Immature natural killer cell (primary cell): ENCODE data around the gene CYREN. TPM values are rescaled to one million over a fixed set of nuclear protein-coding genes. Genes with fewer than 3 reads are reported as not detected.
"Not testable (repeated sequence)": the region's sequence is repeated elsewhere in the genome, so short reads cannot be mapped to it uniquely, and the experiment has no call there.

Source experiments
- DNase-seq, 3 donors: peaks; one replicate each; pipeline ENCODE4 v3.0.0; 2022; ENCODE audit warnings: mixed read lengths in 1 of 3
- H3K27ac Mint-ChIP-seq, 6 donors: one replicate each; pipeline ENCODE4 v1.8.0; 2020; ENCODE audit warnings: mixed read lengths in 6 of 6, mild to moderate bottlenecking in 5 of 6, inconsistent platforms in 4 of 6, moderate library complexity in 3 of 6
- H3K27me3 Mint-ChIP-seq, 3 donors: one replicate each; pipeline ENCODE4 v1.8.0; 2020 to 2021; ENCODE audit warnings: low read depth in 3 of 3, mild to moderate bottlenecking in 3 of 3, mixed read lengths in 3 of 3, moderate library complexity in 3 of 3, inconsistent platforms in 1 of 3
- H3K36me3 Mint-ChIP-seq, 3 donors: one replicate each; pipeline ENCODE4 v1.8.0; 2020; ENCODE audit warnings: mixed read lengths in 3 of 3, inconsistent platforms in 2 of 3, mild to moderate bottlenecking in 2 of 3
- H3K4me1 Mint-ChIP-seq, 2 donors: one replicate each; pipeline ENCODE4 v1.8.0; 2020; ENCODE audit warnings: inconsistent platforms in 2 of 2, mild to moderate bottlenecking in 2 of 2, mixed read lengths in 2 of 2, moderate library complexity in 1 of 2
- H3K4me3 Mint-ChIP-seq, 5 donors: one replicate each; pipeline ENCODE4 v1.8.0; 2020; ENCODE audit warnings: mild to moderate bottlenecking in 5 of 5, mixed read lengths in 5 of 5, inconsistent platforms in 3 of 5, moderate library complexity in 3 of 5
- H3K9me3 Mint-ChIP-seq, 6 donors: one replicate each; pipeline ENCODE4 v1.8.0; 2020; ENCODE audit warnings: mild to moderate bottlenecking in 6 of 6, mixed read lengths in 6 of 6, inconsistent platforms in 4 of 6, moderate library complexity in 3 of 6
- polyA plus RNA-seq, 3 donors: library from polyadenylated mRNA; unstranded; fragments of 300-500 nt; fragmentation: Illumina TruSeq; gene quantifications; one replicate each; pipeline ENCODE4 v1.2.3, GENCODE V29; 2021

Gene CYREN
- polyA plus RNA-seq, 3 donors from 2014 or later = 34.8 to 54.7 (median 53.1) TPM

DNA sequence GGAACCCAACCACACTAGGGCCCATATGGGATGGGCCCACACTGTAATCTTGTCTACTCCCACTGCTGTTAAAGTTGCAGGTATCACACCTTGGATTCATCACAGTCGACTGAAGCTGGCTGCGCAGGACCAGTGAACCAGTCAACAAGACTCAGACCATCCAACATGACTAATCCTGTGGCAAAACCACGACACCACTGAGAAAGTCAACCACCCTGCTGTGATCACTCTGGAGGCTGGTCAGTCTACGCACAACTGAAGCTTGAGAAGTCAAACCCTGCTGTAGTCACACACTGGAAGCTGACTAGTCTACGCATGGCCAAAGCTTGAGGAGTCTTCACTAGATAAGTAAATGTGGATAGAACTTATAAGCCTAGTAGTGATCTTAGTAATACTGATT, 9.6 kb upstream of the CYREN start:
- no peak for DNase-seq
- H3K4me1 Mint-ChIP-seq = no peaks in the 10 kb centered on the region
- H3K4me3 Mint-ChIP-seq = no peak overlapping the region
- peaks cover 0 to 7% (median 3%) of the 10 kb centered on the region in 3 donors for H3K27me3 Mint-ChIP-seq
- peaks cover 10 to 45% (median 37%) of the 10 kb centered on the region in 6 donors for H3K9me3 Mint-ChIP-seq
- H3K27ac Mint-ChIP-seq = no peak overlapping the region
- peaks cover 31 to 50% (median 46%) of the 10 kb centered on the region in 3 donors for H3K36me3 Mint-ChIP-seq

DNA sequence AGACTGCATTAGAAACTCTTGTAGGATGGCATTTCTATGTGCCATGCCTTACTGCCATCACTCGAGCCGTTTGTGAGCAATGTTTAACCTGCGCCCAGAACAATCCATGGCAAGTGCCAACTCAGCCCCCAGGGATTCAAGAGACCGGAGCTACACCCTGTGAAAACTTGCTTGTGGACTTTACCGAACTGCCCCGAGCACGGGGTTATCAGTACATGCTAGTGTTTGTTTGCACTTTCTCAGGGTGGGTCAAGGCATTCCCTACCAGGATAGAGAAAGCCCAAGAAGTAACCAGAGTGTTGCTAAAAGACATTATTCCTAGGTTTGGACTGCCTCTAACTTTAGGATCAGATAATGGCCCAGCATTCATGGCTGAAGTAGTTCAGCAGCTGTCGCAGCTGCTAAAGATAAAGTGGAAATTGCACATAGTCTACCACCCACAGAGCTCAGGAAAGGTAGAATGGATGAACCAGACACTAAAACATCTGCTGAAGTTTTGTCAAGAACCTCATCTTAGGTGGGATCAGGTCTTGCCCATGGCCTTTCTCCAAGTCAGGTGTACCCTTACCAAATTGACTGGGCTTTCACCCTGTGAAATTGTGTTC, 8.9 kb upstream of the CYREN start:
- H3K27ac Mint-ChIP-seq = no peak overlapping the region
- H3K27me3 Mint-ChIP-seq = peaks cover 0 to 7% (median 3%) of the 10 kb centered on the region in 3 donors
- H3K4me3 Mint-ChIP-seq = no peak overlapping the region
- H3K9me3 Mint-ChIP-seq = peaks cover 10 to 45% (median 37%) of the 10 kb centered on the region in 6 donors
- no peak for DNase-seq
- no peaks in the 10 kb centered on the region for H3K4me1 Mint-ChIP-seq
- peaks cover 31 to 47% (median 44%) of the 10 kb centered on the region in 3 donors for H3K36me3 Mint-ChIP-seq

DNA sequence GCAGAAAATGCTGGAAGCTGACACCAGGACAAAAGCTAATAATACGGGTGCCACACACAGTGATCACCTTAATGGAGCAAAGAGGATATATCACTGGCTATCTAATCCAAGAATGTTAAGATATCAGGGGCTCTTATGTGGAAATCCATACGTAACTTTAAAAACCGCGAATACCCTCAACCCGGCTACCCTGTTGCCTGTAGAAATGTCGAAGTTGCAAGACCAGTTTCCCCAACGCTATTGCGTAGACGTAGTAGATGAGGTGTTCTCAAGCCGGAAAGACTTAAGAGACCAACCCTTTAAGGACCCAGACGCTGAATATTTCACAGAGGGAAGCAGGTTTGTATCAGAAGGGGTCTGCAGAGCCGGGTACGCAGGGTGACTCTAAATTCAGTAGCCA, 7.9 kb upstream of the CYREN start:
- Mint-ChIP-seq H3K4me1 (no peaks in the 10 kb centered on the region), H3K27me3 (peaks cover under 1 to 6% (median 1%) of the 10 kb centered on the region in 3 donors), H3K4me3 (no peak overlapping the region), H3K9me3 (peaks cover 10 to 43% (median 37%) of the 10 kb centered on the region in 6 donors), H3K36me3 (peaks cover 22 to 37% (median 34%) of the 10 kb centered on the region in 3 donors), H3K27ac (no peak overlapping the region)
- DNase-seq = no peak

DNA sequence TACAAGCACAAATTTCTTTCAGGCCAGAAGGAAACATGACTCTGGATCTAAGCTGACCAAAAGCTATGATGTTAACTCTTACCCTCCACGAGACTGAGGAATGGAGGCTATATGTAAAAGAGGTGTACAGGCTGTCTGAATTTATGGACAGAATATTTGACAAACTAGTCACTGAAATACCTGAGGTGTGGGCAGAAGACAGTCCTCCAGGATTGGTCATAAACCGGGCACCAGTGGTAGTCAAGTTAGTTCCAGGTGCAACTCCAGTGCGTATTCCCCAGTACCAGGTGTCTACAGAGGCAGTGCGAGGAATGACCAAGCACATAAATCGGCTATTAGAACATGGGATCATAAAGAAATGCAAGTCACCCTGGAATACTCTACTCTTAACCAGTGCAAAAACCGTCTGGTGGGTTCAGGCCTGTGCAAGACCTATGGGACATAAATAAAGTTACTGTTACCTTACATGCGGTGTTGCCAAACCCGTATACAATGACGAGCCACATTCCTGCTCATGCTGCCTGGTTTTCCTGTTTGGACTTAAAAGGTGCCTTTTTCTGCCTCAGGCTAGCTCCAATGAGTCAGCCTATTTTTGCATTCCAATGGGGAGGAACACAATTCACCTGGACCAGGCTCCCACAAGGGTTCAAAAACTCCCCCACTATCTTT, 6.7 kb upstream of the CYREN start:
- peaks cover 0 to 2% (median 2%) of the 10 kb centered on the region in 3 donors for H3K27me3 Mint-ChIP-seq
- no peak overlapping the region for H3K4me3 Mint-ChIP-seq
- no peak overlapping the region for H3K27ac Mint-ChIP-seq
- peaks cover 14 to 27% (median 25%) of the 10 kb centered on the region in 3 donors for H3K36me3 Mint-ChIP-seq
- H3K4me1 Mint-ChIP-seq = no peaks in the 10 kb centered on the region
- peaks cover 10 to 31% (median 28%) of the 10 kb centered on the region in 6 donors for H3K9me3 Mint-ChIP-seq
- no peak for DNase-seq

DNA sequence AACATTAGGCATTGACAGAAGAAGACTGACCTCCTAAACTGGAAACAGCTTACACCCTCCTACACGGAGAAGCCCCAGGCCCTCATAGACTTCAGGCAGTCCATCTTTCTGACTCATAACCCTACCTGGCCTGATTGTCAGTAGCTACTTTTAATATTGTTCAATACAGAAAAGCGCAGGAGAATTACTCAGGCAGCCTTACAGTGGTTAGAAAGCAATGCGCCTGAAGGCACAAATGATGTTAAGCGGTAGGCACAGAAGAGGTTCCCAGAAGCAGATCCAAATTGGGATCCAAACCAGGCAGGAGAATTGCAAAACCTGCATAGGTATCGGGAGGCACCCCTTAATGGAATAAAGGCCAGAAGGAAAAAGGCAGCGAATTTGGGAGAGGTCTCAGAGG, 5.4 kb upstream of the CYREN start:
- no peak for DNase-seq
- H3K27ac Mint-ChIP-seq = no peak overlapping the region
- peaks cover 3 to 20% (median 16%) of the 10 kb centered on the region in 6 donors for H3K9me3 Mint-ChIP-seq
- peaks cover 5 to 8% of the 10 kb centered on the region in 2 donors for H3K4me1 Mint-ChIP-seq
- peaks cover 2 to 5% (median 4%) of the 10 kb centered on the region in 3 donors for H3K27me3 Mint-ChIP-seq
- peaks cover 5 to 17% (median 16%) of the 10 kb centered on the region in 3 donors for H3K36me3 Mint-ChIP-seq
- no peak overlapping the region for H3K4me3 Mint-ChIP-seq

GRCh38 chr7:135174941-135175340, 4.4 kb upstream of the CYREN start:
- DNase-seq = no peak
- peaks cover 0 to 12% (median 7%) of the 10 kb centered on the region in 6 donors for H3K9me3 Mint-ChIP-seq
- peaks cover 4 to 12% (median 6%) of the 10 kb centered on the region in 3 donors for H3K27me3 Mint-ChIP-seq
- peaks cover 0 to 11% (median 10%) of the 10 kb centered on the region in 3 donors for H3K36me3 Mint-ChIP-seq
- no peak overlapping the region for H3K4me3 Mint-ChIP-seq
- no peak overlapping the region for H3K27ac Mint-ChIP-seq
- H3K4me1 Mint-ChIP-seq = peaks cover 8 to 12% of the 10 kb centered on the region in 2 donors

- Mint-ChIP-seq H3K27me3 (peaks cover 4 to 20% (median 13%) of the 10 kb centered on the region in 3 donors), H3K4me1 (peaks cover 18 to 23% of the 10 kb centered on the region in 2 donors)
- not testable (repeated sequence) for H3K27ac Mint-ChIP-seq, H3K9me3 Mint-ChIP-seq, H3K4me3 Mint-ChIP-seq, H3K36me3 Mint-ChIP-seq, DNase-seq
These were observed 3.4 kb upstream of the CYREN start for GRCh38 chr7:135173916-135174315.

GRCh38 chr7:135171581-135172291, 1.2 kb upstream of the CYREN start:
- H3K36me3 Mint-ChIP-seq, H3K9me3 Mint-ChIP-seq, DNase-seq: not testable (repeated sequence)
- peaks cover 4 to 23% (median 13%) of the 10 kb centered on the region in 3 donors for H3K27me3 Mint-ChIP-seq
- peaks cover 40 to 44% of the 10 kb centered on the region in 2 donors for H3K4me1 Mint-ChIP-seq
- peak overlapping the region; percentile 77 to 95 (median 90) for H3K27ac Mint-ChIP-seq
- H3K4me3 Mint-ChIP-seq = peak overlapping the region; percentile 86 to 92 (median 90)

DNA sequence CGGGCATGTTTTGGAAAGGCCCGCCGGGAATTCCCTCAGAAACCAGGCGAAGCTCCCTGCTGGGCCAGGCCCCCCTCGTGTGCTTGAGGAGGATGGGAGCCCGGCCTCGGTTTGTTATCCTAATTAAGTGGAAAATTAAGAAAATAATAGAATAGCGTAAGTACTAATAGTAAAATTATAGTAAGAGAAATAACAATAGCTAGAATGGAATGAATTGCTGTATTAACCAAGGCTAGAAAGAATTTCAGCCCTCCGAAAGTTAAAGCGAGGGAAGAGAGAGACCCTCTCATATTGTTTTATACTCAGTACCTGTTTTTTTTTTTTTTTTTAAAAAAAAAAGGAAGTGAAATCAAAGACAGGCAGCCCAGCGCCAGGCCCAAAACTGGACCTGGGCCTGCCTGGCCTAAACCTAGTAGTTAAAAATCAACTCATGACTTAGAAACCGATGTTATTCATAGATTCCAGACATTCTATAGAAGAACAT, 533 bp upstream of the CYREN start:
- Mint-ChIP-seq H3K4me3 (peak overlapping the region; percentile 86 to 92 (median 90)), H3K27me3 (peaks cover 5 to 23% (median 13%) of the 10 kb centered on the region in 3 donors), H3K27ac (peak overlapping the region; percentile 90 to 96 (median 94)), H3K4me1 (peaks cover 47 to 51% of the 10 kb centered on the region in 2 donors)
- not testable (repeated sequence) for H3K9me3 Mint-ChIP-seq, H3K36me3 Mint-ChIP-seq, DNase-seq

- Mint-ChIP-seq H3K4me1 (peaks cover 47 to 60% of the 10 kb centered on the region in 2 donors), H3K27me3 (peaks cover 5 to 23% (median 13%) of the 10 kb centered on the region in 3 donors), H3K27ac (peak overlapping the region; percentile 94 to 96 (median 95)), H3K36me3 (peaks cover 0 to 4% (median 0%) of the 10 kb centered on the region in 3 donors), H3K4me3 (peak overlapping the region; percentile 86 to 92 (median 92)), H3K9me3 (no peaks in the 10 kb centered on the region)
- no peak for DNase-seq
These were observed 588 bp downstream of the CYREN start for GRCh38 chr7:135169964-135170273.

GRCh38 chr7:135169141-135169963, 1.2 kb downstream of the CYREN start:
- no peaks in the 10 kb centered on the region for H3K9me3 Mint-ChIP-seq
- DNase-seq = peak; percentile 40 to 52 (median 51)
- H3K4me1 Mint-ChIP-seq = peaks cover 48 to 62% of the 10 kb centered on the region in 2 donors
- H3K4me3 Mint-ChIP-seq = peak overlapping the region; percentile 86 to 92 (median 92)
- H3K36me3 Mint-ChIP-seq = peaks cover 0 to 4% (median 0%) of the 10 kb centered on the region in 3 donors
- peaks cover 5 to 23% (median 13%) of the 10 kb centered on the region in 3 donors for H3K27me3 Mint-ChIP-seq
- peak overlapping the region; percentile 94 to 96 (median 95) for H3K27ac Mint-ChIP-seq

- H3K4me1 Mint-ChIP-seq = peaks cover 48 to 69% of the 10 kb centered on the region in 2 donors
These were observed 1.9 kb downstream of the CYREN start for GRCh38 chr7:135168489-135169140.

More at GRCh38 chr7:135168489-135169140, 1.9 kb downstream of the CYREN start:
- Mint-ChIP-seq H3K4me3 (peak overlapping the region; percentile 86 to 92 (median 92)), H3K36me3 (peaks cover 0 to 5% (median 4%) of the 10 kb centered on the region in 3 donors), H3K27me3 (peaks cover 4 to 23% (median 13%) of the 10 kb centered on the region in 3 donors), H3K9me3 (no peaks in the 10 kb centered on the region), H3K27ac (peak overlapping the region; percentile 94 to 96 (median 95))
- no peak for DNase-seq
